HEK293T (cell line): ENCODE data around the gene SPCS1.

Experiments used
- ARNT ChIP-seq: fragments of 450-650 bp; IDR thresholded peaks from 2 replicates; pipeline ENCODE4 v1.6.1; 2017; ENCODE audit warnings: mild to moderate bottlenecking
- CTBP1 ChIP-seq: fragments of 450-650 bp; IDR thresholded peaks from 2 replicates; pipeline ENCODE4 v1.6.1; 2016; ENCODE audit warnings: borderline replicate concordance
- FOXK2 ChIP-seq: fragments of 450-650 bp; IDR thresholded peaks from 2 replicates; pipeline ENCODE4 v1.6.1; 2016; ENCODE audit warnings: mild to moderate bottlenecking
- FOXM1 ChIP-seq: fragments of 450-650 bp; IDR thresholded peaks from 2 replicates; pipeline ENCODE4 v1.6.1; 2017; ENCODE audit warnings: mild to moderate bottlenecking, borderline replicate concordance
- HDGF ChIP-seq: fragments of 450-650 bp; IDR thresholded peaks from 2 replicates; pipeline ENCODE4 v1.6.1; 2017; ENCODE audit warnings: antibody characterized with exemption, borderline replicate concordance
- SUZ12 ChIP-seq: fragments of 450-650 bp; IDR thresholded peaks from 2 replicates; pipeline ENCODE4 v1.6.1; 2016; ENCODE audit warnings: mild to moderate bottlenecking
- TARDBP ChIP-seq: fragments of 450-650 bp; IDR thresholded peaks from 2 replicates; pipeline ENCODE4 v1.6.1; 2016
- ZNF384 ChIP-seq: fragments of 450-650 bp; IDR thresholded peaks from 2 replicates; pipeline ENCODE4 v1.6.1; 2016

DNA sequence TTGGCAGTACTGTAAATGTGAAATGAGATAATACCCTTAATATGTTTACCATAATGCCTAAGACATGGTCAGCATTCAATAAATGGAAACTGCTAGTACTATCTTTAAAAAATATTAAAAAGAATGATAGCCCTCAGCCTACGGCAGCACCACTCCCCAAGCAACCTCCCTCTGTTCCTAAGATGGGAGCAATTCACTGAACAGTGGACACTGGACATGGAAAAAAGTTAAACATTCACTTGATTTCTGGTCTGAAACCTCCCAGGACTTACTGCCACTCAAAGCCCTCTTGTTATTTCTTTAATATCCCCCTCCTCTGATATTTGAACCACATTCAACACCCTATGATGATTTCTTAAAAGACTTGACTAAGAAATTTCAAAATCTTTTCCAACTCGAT is 37.8 kb downstream of the SPCS1 start:
- TF ChIP-seq SUZ12, result no peak
- no peak for TF ChIP-seq ARNT
- no peak for TF ChIP-seq HDGF
- no peak for TF ChIP-seq FOXM1
- TF ChIP-seq TARDBP, result no peak
- TF ChIP-seq CTBP1, result no peak
- TF ChIP-seq FOXK2, result no peak
- no peak for TF ChIP-seq ZNF384
